HG03342 (cell line): Measurements from ENCODE around the gene BDKRB2.

ENCODE experiments used
- ATAC-seq: cut with Tn5 transposase; IDR thresholded peaks from one replicate; pipeline ENCODE4 v1.9.1; 2021; ENCODE audit warnings: mild to moderate bottlenecking, moderate library complexity; ENCODE audit not compliant: unreplicated experiment

Gene BDKRB2

GRCh38 chr14:96268431-96269358 is 64.1 kb downstream of the BDKRB2 start:
- no peak for ATAC-seq

GRCh38 chr14:96269359-96269710 is 64.7 kb downstream of the BDKRB2 start:
- ATAC-seq, result no peak

- ATAC-seq, result no peak
Measured at GRCh38 chr14:96270565-96271420, 66.2 kb downstream of the BDKRB2 start.

- no peak for ATAC-seq
Measured at GRCh38 chr14:96271421-96271762, 66.8 kb downstream of the BDKRB2 start.

GRCh38 chr14:96272777-96273473 is 68.3 kb downstream of the BDKRB2 start:
- no peak for ATAC-seq

- no peak for ATAC-seq
Measured at GRCh38 chr14:96273629-96274028, 69.0 kb downstream of the BDKRB2 start.

GRCh38 chr14:96274122-96274521 is 69.5 kb downstream of the BDKRB2 start:
- no peak for ATAC-seq

- no peak for ATAC-seq
Measured at GRCh38 chr14:96274543-96274942, 69.9 kb downstream of the BDKRB2 start.

GRCh38 chr14:96275177-96276112 is 70.8 kb downstream of the BDKRB2 start:
- peak; percentile 52 for ATAC-seq

- no peak for ATAC-seq
Measured at GRCh38 chr14:96277890-96278289, 73.3 kb downstream of the BDKRB2 start.

- no peak for ATAC-seq
Measured at GRCh38 chr14:96279564-96279963, 74.9 kb downstream of the BDKRB2 start.

- ATAC-seq, result no peak
Measured at GRCh38 chr14:96280104-96280503, 75.5 kb downstream of the BDKRB2 start.

GRCh38 chr14:96281486-96281885 is 76.8 kb downstream of the BDKRB2 start:
- ATAC-seq, result no peak

GRCh38 chr14:96284008-96284407 is 79.4 kb downstream of the BDKRB2 start:
- ATAC-seq, result no peak

- no peak for ATAC-seq
Measured at GRCh38 chr14:96284430-96284829, 79.8 kb downstream of the BDKRB2 start.

GRCh38 chr14:96285667-96286066 is 81.0 kb downstream of the BDKRB2 start:
- ATAC-seq, result no peak

GRCh38 chr14:96286251-96286650 is 81.6 kb downstream of the BDKRB2 start:
- ATAC-seq, result no peak

- no peak for ATAC-seq
Measured at GRCh38 chr14:96287856-96288255, 83.2 kb downstream of the BDKRB2 start.
